NK-92 (cell line): ENCODE measurements around the gene CD93.

Experiments
- DNase-seq: peaks from one replicate; lab custom pipeline; 2025; ENCODE audit not compliant: unreplicated experiment; lab: John Stamatoyannopoulos, UW

Gene CD93

GRCh38 chr20:23061734-23062561, 24.2 kb downstream of the CD93 start:
- DNase-seq: no peak

GRCh38 chr20:23061262-23061661, 24.9 kb downstream of the CD93 start:
- no peak for DNase-seq

GRCh38 chr20:23060629-23061028, 25.5 kb downstream of the CD93 start:
- DNase-seq: no peak

DNA sequence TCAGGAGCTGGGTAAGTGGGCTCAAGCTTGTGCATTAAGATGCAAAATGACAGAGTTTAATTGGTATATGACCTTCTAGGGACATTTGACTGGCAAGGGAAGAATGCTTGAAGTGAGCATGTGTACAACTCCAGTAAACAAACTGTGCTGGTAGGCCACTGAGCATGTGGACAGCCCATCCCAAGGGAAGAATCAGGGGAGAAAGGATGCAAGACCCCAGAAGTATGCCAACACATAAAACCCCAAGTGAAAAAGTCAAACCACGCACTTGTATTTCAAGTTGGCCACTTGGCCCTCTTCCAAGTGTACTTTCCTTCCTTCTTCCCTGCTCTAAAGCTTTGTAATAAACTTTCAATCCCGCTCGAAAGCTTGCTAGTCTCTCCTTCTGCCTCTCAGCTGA, 26.3 kb downstream of the CD93 start:
- DNase-seq: no peak

- no peak for DNase-seq
Observed at GRCh38 chr20:23059001-23059400, 27.1 kb downstream of the CD93 start.

DNA sequence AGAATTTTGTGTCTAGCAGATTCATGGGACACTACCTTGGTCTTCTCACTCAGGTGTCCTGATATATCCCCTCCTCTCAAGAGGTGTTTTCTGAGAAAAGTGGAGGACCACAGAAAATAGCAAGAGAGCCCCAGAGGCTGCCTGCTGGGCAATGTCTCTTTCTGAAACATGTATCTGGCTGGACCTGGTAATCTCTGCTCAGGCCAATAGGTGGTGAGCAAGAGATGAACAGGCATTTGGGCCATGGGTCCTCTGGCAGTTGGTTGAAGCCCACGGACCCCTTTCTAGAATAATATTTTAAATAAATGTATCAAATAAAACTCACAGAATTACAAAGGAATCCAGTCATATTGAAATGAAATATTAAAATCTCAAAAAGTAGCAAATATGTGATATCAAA, 27.9 kb downstream of the CD93 start:
- no peak for DNase-seq

DNA sequence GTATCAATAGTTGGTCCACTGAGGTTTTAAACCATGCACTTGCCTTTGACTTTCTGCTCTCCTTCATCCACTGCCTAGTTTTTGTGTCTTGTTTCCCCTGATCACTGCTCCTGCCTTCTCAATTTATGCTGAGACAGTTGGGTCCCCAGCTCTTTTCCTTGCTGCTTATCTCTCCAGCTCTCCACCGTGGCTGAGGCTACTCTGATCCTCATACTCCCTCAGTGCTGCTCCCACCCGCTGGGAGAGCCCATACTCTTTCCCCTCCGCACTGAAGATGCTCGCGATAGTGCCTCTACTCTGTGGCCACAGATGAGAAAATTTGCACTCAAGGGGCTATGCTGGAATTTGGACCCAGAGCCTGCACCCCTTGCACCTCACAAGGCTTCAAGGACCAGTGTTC, 33.2 kb downstream of the CD93 start:
- DNase-seq: no peak

GRCh38 chr20:23050847-23051627, 35.1 kb downstream of the CD93 start:
- DNase-seq: no peak

DNA sequence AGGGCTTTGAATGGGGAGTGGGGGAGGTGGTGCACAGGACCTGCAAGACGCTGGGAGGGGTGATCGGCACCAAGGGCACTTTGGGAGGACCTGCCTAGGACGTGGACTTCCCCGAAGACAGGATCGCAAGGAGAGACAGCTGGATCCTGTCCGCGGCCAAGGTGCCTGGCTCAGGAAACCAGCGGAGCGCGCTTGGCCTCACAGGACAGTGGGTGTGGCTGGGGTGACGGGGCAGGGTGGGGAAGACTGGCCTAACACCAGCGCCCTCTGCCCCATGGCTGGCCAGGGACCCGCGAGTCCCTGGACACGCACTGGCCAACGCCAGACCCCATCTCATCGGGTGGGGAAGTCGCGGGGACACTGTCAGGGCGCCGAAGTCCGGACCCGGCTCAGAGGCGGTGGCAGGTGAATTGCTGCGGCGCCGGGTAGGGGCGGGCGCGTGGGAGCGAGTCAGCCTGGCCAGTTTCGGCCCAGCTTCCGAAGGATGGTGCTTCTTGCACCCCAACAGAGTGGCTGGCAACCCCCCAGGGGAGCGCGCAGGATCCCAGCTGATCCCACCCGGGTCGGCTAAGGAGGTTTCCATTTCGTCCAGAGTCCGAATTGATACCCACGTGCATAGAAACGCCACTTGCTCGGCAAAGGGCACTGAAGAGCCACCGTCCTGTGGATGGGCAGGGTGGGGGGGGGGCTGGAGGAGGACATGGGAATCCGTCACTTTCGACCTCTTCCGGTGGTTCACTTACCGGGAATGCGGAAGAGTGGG, 35.9 kb downstream of the CD93 start:
- DNase-seq: no peak

DNA sequence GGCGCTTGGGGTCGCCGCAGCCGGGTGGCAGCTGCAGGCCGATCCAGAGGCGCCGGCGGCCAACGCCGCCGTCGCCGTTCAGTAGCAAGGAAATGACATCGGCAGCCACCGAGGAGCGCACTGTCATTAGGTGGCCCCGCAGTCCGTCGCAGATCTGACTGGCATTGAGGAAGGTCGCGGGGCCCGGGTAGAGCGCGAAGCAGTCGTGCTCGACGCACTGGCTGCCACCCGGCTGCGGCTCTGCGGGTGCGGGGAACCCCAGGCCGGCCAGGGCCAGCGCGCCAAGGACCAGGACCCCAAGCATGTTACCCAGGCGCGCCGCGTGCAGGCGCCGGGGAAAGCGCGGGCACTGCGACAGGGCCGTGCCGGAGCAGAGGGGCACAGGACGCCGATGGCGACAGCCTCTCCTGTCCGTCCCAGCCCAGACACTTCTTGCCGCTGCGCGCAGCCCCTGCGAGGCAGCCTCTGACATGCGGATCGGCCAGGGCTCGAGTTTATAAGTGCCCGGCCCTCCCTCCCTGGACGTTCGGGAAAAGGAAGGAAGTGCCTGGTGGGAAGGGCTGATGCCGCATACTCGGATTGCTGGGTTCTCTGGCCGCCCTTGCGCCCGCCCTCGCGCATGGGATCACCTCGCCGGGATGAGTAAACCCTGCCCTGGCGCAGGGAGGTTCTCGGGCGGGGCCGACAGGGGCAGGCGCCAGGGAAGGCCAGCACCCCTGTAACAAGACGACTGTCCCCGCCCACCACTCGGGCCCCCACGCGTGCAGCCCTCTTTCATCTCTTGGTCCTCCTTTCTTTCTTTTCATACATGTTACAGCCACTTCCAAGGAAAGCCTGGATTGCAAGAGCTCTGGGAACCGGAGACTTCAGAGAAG, 36.7 kb downstream of the CD93 start, which contains the start of gene THBD:
Gene THBD (minus strand): TSS at position 472 of the 875 bp plus-strand sequence. CDS start 168 bp downstream, at position 304.
- no peak for DNase-seq

- DNase-seq: no peak
Observed at GRCh38 chr20:23048283-23049200, 37.6 kb downstream of the CD93 start.

- DNase-seq: no peak
Observed at GRCh38 chr20:23047738-23048214, 38.3 kb downstream of the CD93 start.

DNA sequence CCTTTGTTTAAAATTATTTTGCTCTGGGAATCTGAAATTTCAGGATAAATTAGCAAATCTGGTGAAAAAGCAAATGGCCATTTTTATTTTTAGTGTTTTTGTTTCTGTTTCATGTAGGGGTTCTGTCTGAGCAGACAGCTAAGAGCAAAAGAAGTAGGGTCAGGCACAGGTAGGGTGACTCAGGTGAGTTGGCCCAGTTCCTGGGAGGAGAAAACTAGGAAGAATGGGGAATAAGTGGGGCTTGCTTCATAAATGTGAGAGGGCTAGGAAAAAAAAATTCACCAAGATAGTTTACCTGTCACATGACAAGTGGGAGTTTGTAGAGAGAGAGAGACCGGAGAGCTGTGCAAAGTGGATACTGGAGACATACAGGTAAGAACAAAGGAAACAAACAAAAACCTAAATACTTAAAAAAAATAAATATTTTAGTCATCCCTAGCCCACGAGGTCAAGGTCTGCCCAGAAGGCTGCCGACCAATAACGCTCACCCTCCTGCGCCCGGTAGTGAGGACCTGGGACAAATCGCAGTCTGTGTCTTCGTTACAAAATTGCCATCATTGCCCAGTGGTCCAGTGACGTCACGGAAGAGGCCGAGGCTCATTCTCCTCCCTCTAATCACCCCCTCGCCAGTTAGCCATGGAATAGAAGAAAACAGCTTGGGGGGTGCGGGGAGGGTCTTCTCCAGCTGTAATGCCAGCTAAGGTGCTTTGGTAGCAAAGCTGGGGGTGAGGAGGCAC, 39.0 kb downstream of the CD93 start:
- no peak for DNase-seq

- DNase-seq: no peak
Observed at GRCh38 chr20:23046431-23046830, 39.7 kb downstream of the CD93 start.

DNA sequence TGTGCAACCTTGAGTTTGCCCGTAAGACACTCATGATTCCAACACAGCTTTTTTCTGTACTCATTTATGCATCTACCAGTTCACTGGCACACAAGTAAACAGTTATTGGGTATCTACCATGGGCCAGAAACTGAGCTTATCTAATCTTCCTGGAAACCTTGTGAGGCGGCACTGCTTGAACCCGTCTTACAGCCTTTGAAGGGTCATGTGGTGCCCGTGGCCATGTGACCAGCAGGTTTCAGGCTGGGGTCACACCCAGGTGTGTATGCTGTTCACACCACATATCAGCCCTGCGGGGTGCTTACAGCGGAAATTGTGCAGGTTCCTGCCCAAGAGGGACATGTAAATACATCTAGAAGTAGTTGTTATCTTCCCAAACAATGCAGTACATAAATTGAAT, 42.7 kb downstream of the CD93 start:
- no peak for DNase-seq

- DNase-seq: no peak
Observed at GRCh38 chr20:23042270-23042669, 43.9 kb downstream of the CD93 start.

DNA sequence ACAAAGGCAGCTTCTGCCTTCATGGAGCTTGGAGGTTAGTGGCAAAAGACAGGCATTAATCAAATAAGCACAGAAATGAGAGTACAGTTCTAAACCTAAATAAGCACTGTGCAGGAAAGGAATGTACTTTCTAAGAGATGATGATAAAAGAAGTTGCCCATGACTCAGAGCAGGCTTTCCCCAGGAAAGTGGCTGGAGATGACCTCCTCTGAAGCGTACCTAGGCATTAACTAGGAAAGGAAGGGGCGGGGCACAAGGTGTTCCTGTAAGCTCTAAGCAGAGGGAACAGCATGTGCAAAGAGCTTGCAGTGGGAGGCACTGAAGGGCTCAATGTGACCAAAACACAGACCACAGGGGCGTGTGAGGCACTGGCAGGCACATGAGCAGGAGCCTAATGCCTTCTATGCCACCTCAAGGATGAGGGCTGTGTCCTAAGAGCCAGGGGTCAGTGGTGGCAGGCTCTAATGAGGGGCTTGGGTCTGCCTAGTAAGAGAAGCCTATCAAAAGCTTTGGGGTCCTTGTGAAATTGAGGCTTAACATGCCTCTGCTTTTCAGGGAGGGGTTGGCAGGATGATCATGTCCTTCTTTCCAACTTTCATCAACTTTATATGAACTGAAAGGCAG, 46.1 kb downstream of the CD93 start:
- DNase-seq: no peak
